B cell (primary cell): ENCODE measurements around the gene KLF7. TPM values are rescaled to one million over a fixed set of nuclear protein-coding genes. Genes with fewer than 3 reads are reported as not detected.

Experiments
- ATAC-seq: fragments of 200-7000 bp; cut with Tn5 transposase; one replicate; pipeline ENCODE4 v1.10.0; 2021; ENCODE audit warnings: low read depth, mild to moderate bottlenecking, moderate number of reproducible peaks, moderate library complexity
- CTCF ChIA-PET: fragments of 350-600 bp; sonication (Branson Sonifier 250); formaldehyde crosslinking; loops from one replicate; lab custom pipeline; 2021; ENCODE audit warnings: antibody characterized with exemption, inconsistent platforms; lab: Charles Lee
- POLR2A ChIA-PET: fragments of 350-600 bp; sonication (Branson Sonifier 250); formaldehyde crosslinking; loops from one replicate; lab custom pipeline; 2021; ENCODE audit warnings: antibody characterized with exemption; lab: Charles Lee
- DNase-seq: peaks from one replicate; pipeline ENCODE4 v3.0.0; 2013
- H2AFZ ChIP-seq: 2 replicates; pipeline ENCODE4 v1.6.1; 2012; ENCODE audit warnings: mild to moderate bottlenecking, low read depth, low read length; ENCODE audit not compliant: insufficient read depth, poor library complexity, severe bottlenecking
- H3K27ac ChIP-seq, 2 donors: 1 replicate in 1 of 2; 2 replicates in 1 of 2; pipeline ENCODE4 v1.5.1; 2012 to 2013; ENCODE audit warnings: low read length in 2 of 2, mild to moderate bottlenecking in 2 of 2, moderate library complexity in 1 of 2
- H3K27me3 ChIP-seq, 4 experiments: fragments of 200-600 bp in 1 of 4; sonication (generic) in 1 of 4; replicated peaks in 1 of 4; 1 replicate in 2 of 4; 2 replicates in 2 of 4; pipeline versions ENCODE4 v1.6.1 to v1.7.0; 2013 to 2016; ENCODE audit warnings: low read length in 3 of 4, mild to moderate bottlenecking in 2 of 4, mixed read lengths in 1 of 4, moderate library complexity in 1 of 4; ENCODE audit not compliant: insufficient read depth in 4 of 4, control insufficient read depth in 3 of 4; ENCODE audit errors: control extremely low read depth in 1 of 4
- H3K36me3 ChIP-seq, 2 experiments: replicated peaks in 1 of 2; 1 replicate in 1 of 2; 2 replicates in 1 of 2; pipeline versions ENCODE4 v1.6.1 to v1.7.1; 2013; ENCODE audit warnings: low read length in 1 of 2; ENCODE audit not compliant: insufficient read depth in 2 of 2, control insufficient read depth in 1 of 2; ENCODE audit errors: control extremely low read depth in 1 of 2, extremely low read depth in 1 of 2
- H3K4me1 ChIP-seq, 2 donors: fragments of 200-600 bp in 1 of 2; sonication (generic) in 1 of 2; 1 replicate in 1 of 2; 2 replicates in 1 of 2; pipeline versions ENCODE4 v1.5.1 to v1.6.1; 2013 to 2017; ENCODE audit warnings: low read length in 2 of 2; ENCODE audit not compliant: control insufficient read depth in 2 of 2, insufficient read depth in 2 of 2
- H3K4me2 ChIP-seq: replicated peaks from 2 replicates; pipeline ENCODE3; 2012; ENCODE audit warnings: mild to moderate bottlenecking, low read depth, low read length; ENCODE audit not compliant: poor library complexity, severe bottlenecking
- H3K4me3 ChIP-seq, 5 experiments: fragments of 200-600 bp in 1 of 5; sonication (generic) in 1 of 5; 1 replicate in 3 of 5; 2 replicates in 2 of 5; pipeline versions ENCODE4 v1.5.1 to v1.7.0; 2011 to 2016; ENCODE audit warnings: low read length in 4 of 5, mild to moderate bottlenecking in 4 of 5, low read depth in 2 of 5, control low read depth in 1 of 5, moderate library complexity in 1 of 5; ENCODE audit not compliant: insufficient read depth in 1 of 5; ENCODE audit errors: control extremely low read depth in 1 of 5, extremely low read depth in 1 of 5
- H3K79me2 ChIP-seq: fragments of 200-600 bp; sonication (generic); one replicate; pipeline ENCODE4 v1.6.0; 2016; ENCODE audit warnings: low read length; ENCODE audit not compliant: control insufficient read depth, insufficient read depth
- H3K9ac ChIP-seq: fragments of 200-600 bp; sonication (generic); 2 replicates; pipeline ENCODE4 v1.6.1; 2017; ENCODE audit warnings: mild to moderate bottlenecking, low read length, moderate library complexity
- H3K9me3 ChIP-seq, 3 donors: one replicate each; pipeline versions ENCODE4 v1.6.1 to v1.7.1; 2013; ENCODE audit warnings: low read length in 2 of 3; ENCODE audit not compliant: control insufficient read depth in 2 of 3, insufficient read depth in 1 of 3; ENCODE audit errors: control extremely low read depth in 1 of 3
- H4K20me1 ChIP-seq: 2 replicates; pipeline ENCODE4 v1.6.0; 2012; ENCODE audit warnings: mild to moderate bottlenecking, low read length; ENCODE audit not compliant: insufficient read depth, control insufficient read depth, poor library complexity, severe bottlenecking
- H3K27ac Mint-ChIP-seq: one replicate; pipeline ENCODE4 v1.8.0; 2021; ENCODE audit warnings: mixed read lengths
- H3K27me3 Mint-ChIP-seq: one replicate; pipeline ENCODE4 v1.8.0; 2021; ENCODE audit warnings: mixed read lengths
- H3K4me1 Mint-ChIP-seq: one replicate; pipeline ENCODE4 v1.8.0; 2021; ENCODE audit warnings: mixed read lengths
- H3K4me3 Mint-ChIP-seq: one replicate; pipeline ENCODE4 v1.8.0; 2021; ENCODE audit warnings: mixed read lengths
- H3K9me3 Mint-ChIP-seq: one replicate; pipeline ENCODE4 v1.8.0; 2022; ENCODE audit warnings: mixed read lengths; ENCODE audit not compliant: insufficient read depth
- CTCF ChIP-seq: fragments of 200-600 bp; IDR thresholded peaks from one replicate; pipeline ENCODE4 v1.8.0; 2022; ENCODE audit warnings: antibody characterized with exemption, mild to moderate bottlenecking
- EZH2 ChIP-seq: IDR thresholded peaks from 2 replicates; pipeline ENCODE4 v1.6.1; 2012; ENCODE audit warnings: borderline replicate concordance, low read depth, mild to moderate bottlenecking, moderate library complexity, low read length; ENCODE audit not compliant: insufficient read depth, poor library complexity, severe bottlenecking
- WGBS: methylation state at CpG from one replicate; pipeline ENCODE4 v1.1.5; 2013; ENCODE audit warnings: missing lambda C conversion rate; ENCODE audit not compliant: insufficient coverage; 5-methylcytosine and 5-hydroxymethylcytosine counted together
- intact Hi-C: fragments of 100-400 bp; cut with micrococcal nuclease; formaldehyde crosslinking; loops from one replicate; pipeline ENCODE4 v1.10.0; 2022
- polyA plus RNA-seq: library from polyadenylated mRNA; depleted of rRNA; stranded (reverse); fragments of >200 nt; gene quantifications from 2 replicates; pipeline ENCODE4 v1.2.3, GENCODE V29; 2012
- total RNA-seq, 2 donors: library from RNA; stranded (reverse); fragments of 120-200 nt in 1 of 2; gene quantifications; 1 replicate in 1 of 2; 2 replicates in 1 of 2; pipeline versions ENCODE4 v1.2.3 to v1.2.4, GENCODE V29; 2013 to 2022

KLF7 gene
- total and polyA plus RNA-seq, 2 donors (not counting 1 experiment from before 2014, with no cell fraction given) = 46.2 to 93.2 TPM

- no peak overlapping the region for H3K4me3 ChIP-seq
- no peaks in the 10 kb centered on the region for H3K36me3 ChIP-seq
- H3K4me1 ChIP-seq = peaks cover 12 to 18% of the 10 kb centered on the region in 2 donors
- H3K79me2 ChIP-seq = peaks cover 93% of the 10 kb centered on the region
- no peak for ATAC-seq
- WGBS = 98% methylated on average over 4 of the region's 4 CpGs
- H3K27me3 Mint-ChIP-seq = no peaks in the 10 kb centered on the region
- no peak overlapping the region for H3K9ac ChIP-seq
- H3K27me3 ChIP-seq = no peaks in the 10 kb centered on the region
- no peak overlapping the region for H3K4me3 Mint-ChIP-seq
- TF ChIP-seq EZH2 (no peak), CTCF (no peak)
- no peaks in the 10 kb centered on the region for H3K9me3 ChIP-seq
- H4K20me1 ChIP-seq = peaks cover 32% of the 10 kb centered on the region
- H3K27ac ChIP-seq = no peak overlapping the region
- ChIA-PET POLR2A (interaction anchor here (0.6 kb wide), 1 partner anchor 482 kb away, joined by 11 read pairs; no protein-coding TSS in a partner anchor), CTCF (interaction anchor here (1.1 kb wide), 1 partner anchor 12 kb away, joined by 3 read pairs; no protein-coding TSS in a partner anchor)
- H3K27ac Mint-ChIP-seq = no peak overlapping the region
- no peak for DNase-seq
- peaks cover 47% of the 10 kb centered on the region for H3K4me1 Mint-ChIP-seq
- intact Hi-C loops = loop anchor here (2.0 to 5.0 kb wide), 2 partner anchors 13 to 32 kb away; no protein-coding TSS in a partner anchor
- no peaks in the 10 kb centered on the region for H3K9me3 Mint-ChIP-seq
- H3K4me2 ChIP-seq = no peak overlapping the region
- no peak overlapping the region for H2AFZ ChIP-seq
Observed at GRCh38 chr2:207129821-207130220, 35.9 kb downstream of the KLF7 start.

DNA sequence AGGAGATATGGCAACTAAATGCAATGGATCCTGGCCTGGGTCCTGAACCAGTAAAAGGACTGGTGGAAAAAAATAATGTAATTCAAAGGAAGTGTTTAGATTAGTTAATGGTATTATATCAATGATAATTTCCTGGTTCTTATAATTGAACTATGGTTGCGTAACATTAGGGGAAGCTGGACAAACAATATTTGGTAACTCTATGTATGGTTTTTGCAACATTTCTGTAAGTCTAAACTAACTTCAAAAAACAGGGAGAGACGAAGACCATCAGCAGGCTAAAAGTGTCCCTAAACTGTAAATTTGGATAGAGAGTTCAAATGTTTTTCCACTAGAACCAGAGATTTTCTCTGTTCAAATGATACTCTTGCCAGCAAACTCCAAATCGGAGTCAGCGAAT, 36.9 kb downstream of the KLF7 start:
- Histone ChIP-seq H2AFZ (no peak overlapping the region), H3K36me3 (peaks cover 0 to 7% of the 10 kb centered on the region in 2 experiments), H3K27ac (no peak overlapping the region), H3K4me1 (peaks cover 12 to 18% of the 10 kb centered on the region in 2 donors), H3K4me3 (no peak overlapping the region), H3K9ac (no peak overlapping the region), H4K20me1 (peaks cover 42% of the 10 kb centered on the region), H3K4me2 (no peak overlapping the region), H3K27me3 (no peaks in the 10 kb centered on the region), H3K9me3 (no peaks in the 10 kb centered on the region), H3K79me2 (peaks cover 91% of the 10 kb centered on the region)
- Mint-ChIP-seq H3K4me1 (peaks cover 47% of the 10 kb centered on the region), H3K27me3 (no peaks in the 10 kb centered on the region), H3K9me3 (no peaks in the 10 kb centered on the region), H3K4me3 (no peak overlapping the region), H3K27ac (no peak overlapping the region)
- ChIA-PET CTCF (interaction anchor here (1.1 kb wide), 1 partner anchor 13 kb away, joined by 3 read pairs; no protein-coding TSS in a partner anchor), POLR2A (no interaction called here)
- no peak for TF ChIP-seq EZH2
- no peak for TF ChIP-seq CTCF
- DNase-seq = no peak
- ATAC-seq = no peak
- WGBS = 100% methylated on average over 1 of the region's 4 CpGs
- intact Hi-C loops = loop anchor here (5.0 kb wide), 1 partner anchor 33 kb away; no protein-coding TSS in a partner anchor
